Measurements from ENCODE around the gene CCDC78. TPM values are rescaled to one million over a fixed set of nuclear protein-coding genes. Genes with fewer than 3 reads are reported as not detected.

Gene CCDC78
- total and polyA plus RNA-seq, 2 of the 13 experiments (the other 11 are each of a cell fraction or from before 2014, with no cell fraction given): 0.53 to 1.5 TPM

DNA sequence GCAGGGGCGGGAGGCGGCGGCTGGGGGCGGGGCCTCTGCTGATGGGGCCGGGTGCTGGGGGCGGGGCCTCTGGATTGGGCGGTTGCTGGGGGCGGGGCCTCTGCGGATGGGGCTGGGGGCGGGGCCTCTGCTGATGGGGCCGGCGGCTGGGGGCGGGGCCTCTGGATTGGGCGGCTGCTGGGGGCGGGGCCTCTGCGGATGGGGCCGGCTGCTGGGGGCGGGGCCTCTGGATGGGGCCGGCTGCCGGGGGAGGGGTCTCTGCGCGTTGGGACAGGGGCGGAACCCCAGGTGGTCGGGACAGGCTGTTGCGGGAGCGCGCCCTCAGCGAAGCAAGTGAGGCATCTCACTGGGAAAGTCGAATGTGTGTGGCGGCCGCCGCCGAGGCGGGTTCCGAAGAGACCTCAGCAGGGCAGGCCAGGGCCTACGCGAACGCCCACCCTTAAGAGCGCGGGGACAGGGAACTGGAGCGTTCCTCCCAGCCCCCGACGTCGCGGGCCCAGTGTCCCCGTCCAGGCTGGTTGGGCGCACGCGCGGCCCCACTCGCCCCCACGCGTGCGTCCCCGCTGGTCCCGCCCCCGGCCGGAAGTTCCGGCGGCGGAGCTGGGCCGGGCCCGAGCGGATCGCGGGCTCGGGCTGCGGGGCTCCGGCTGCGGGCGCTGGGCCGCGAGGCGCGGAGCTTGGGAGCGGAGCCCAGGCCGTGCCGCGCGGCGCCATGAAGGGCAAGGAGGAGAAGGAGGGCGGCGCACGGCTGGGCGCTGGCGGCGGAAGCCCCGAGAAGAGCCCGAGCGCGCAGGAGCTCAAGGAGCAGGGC lies 46.2 kb downstream of the CCDC78 start, which contains the start of gene STUB1 (continued):
- TF ChIP-seq, protein P1, sequence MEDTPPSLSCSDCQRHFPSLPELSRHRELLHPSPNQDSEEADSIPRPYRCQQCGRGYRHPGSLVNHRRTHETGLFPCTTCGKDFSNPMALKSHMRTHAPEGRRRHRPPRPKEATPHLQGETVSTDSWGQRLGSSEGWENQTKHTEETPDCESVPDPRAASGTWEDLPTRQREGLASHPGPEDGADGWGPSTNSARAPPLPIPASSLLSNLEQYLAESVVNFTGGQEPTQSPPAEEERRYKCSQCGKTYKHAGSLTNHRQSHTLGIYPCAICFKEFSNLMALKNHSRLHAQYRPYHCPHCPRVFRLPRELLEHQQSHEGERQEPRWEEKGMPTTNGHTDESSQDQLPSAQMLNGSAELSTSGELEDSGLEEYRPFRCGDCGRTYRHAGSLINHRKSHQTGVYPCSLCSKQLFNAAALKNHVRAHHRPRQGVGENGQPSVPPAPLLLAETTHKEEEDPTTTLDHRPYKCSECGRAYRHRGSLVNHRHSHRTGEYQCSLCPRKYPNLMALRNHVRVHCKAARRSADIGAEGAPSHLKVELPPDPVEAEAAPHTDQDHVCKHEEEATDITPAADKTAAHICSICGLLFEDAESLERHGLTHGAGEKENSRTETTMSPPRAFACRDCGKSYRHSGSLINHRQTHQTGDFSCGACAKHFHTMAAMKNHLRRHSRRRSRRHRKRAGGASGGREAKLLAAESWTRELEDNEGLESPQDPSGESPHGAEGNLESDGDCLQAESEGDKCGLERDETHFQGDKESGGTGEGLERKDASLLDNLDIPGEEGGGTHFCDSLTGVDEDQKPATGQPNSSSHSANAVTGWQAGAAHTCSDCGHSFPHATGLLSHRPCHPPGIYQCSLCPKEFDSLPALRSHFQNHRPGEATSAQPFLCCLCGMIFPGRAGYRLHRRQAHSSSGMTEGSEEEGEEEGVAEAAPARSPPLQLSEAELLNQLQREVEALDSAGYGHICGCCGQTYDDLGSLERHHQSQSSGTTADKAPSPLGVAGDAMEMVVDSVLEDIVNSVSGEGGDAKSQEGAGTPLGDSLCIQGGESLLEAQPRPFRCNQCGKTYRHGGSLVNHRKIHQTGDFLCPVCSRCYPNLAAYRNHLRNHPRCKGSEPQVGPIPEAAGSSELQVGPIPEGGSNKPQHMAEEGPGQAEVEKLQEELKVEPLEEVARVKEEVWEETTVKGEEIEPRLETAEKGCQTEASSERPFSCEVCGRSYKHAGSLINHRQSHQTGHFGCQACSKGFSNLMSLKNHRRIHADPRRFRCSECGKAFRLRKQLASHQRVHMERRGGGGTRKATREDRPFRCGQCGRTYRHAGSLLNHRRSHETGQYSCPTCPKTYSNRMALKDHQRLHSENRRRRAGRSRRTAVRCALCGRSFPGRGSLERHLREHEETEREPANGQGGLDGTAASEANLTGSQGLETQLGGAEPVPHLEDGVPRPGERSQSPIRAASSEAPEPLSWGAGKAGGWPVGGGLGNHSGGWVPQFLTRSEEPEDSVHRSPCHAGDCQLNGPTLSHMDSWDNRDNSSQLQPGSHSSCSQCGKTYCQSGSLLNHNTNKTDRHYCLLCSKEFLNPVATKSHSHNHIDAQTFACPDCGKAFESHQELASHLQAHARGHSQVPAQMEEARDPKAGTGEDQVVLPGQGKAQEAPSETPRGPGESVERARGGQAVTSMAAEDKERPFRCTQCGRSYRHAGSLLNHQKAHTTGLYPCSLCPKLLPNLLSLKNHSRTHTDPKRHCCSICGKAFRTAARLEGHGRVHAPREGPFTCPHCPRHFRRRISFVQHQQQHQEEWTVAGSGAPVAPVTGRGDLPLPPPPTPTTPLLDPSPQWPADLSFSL (CRISPR knock-in tag; IDR thresholded peaks at IDR 0.05): no peak
- peak; percentile 3; the same call in 1 of the 2 replicates for TF ChIP-seq ZMYM4 (CRISPR knock-in tag; IDR thresholded peaks at IDR 0.05)
- TF ChIP-seq EZH2 (conservative IDR thresholded peaks at IDR 0.05; ENCODE audit: low read depth, low read length): no peak
- TF ChIP-seq PHF8 (CRISPR knock-in tag; IDR thresholded peaks at IDR 0.05): peak; percentile 64
- TF ChIP-seq, protein P2, sequence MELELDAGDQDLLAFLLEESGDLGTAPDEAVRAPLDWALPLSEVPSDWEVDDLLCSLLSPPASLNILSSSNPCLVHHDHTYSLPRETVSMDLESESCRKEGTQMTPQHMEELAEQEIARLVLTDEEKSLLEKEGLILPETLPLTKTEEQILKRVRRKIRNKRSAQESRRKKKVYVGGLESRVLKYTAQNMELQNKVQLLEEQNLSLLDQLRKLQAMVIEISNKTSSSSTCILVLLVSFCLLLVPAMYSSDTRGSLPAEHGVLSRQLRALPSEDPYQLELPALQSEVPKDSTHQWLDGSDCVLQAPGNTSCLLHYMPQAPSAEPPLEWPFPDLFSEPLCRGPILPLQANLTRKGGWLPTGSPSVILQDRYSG (CRISPR knock-in tag; IDR thresholded peaks at IDR 0.05): no peak
- TF ChIP-seq SNAI1 (CRISPR knock-in tag; IDR thresholded peaks at IDR 0.05; ENCODE audit: borderline replicate concordance): no peak
- TF ChIP-seq, protein P3, sequence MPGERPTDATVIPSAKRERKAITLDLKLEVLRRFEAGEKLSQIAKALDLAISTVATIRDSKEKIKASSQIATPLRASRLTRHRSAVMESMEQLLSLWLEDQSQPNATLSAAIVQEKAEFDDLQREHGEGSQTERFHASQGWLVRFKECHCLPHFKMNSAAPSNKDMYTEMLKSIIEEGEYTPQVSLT (CRISPR knock-in tag; IDR thresholded peaks at IDR 0.05; ENCODE audit: borderline replicate concordance, low read depth): no peak
- TF ChIP-seq FOXK1 (CRISPR knock-in tag; IDR thresholded peaks at IDR 0.05; ENCODE audit: borderline replicate concordance, low read depth): no peak
- TF ChIP-seq TP53 (CRISPR knock-in tag; conservative IDR thresholded peaks at IDR 0.05): no peak
- no peak for TF ChIP-seq DMAP1 (CRISPR knock-in tag; IDR thresholded peaks at IDR 0.05)
- no peak for TF ChIP-seq ZNF30 (CRISPR knock-in tag; IDR thresholded peaks at IDR 0.05)
- TF ChIP-seq, protein P4, sequence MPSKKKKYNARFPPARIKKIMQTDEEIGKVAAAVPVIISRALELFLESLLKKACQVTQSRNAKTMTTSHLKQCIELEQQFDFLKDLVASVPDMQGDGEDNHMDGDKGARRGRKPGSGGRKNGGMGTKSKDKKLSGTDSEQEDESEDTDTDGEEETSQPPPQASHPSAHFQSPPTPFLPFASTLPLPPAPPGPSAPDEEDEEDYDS (CRISPR knock-in tag; IDR thresholded peaks at IDR 0.05): no peak
- TF ChIP-seq ZNF746 (CRISPR knock-in tag; IDR thresholded peaks at IDR 0.05): peak; percentile 38; the same call in 1 of the 2 replicates
- TF ChIP-seq, protein P5, sequence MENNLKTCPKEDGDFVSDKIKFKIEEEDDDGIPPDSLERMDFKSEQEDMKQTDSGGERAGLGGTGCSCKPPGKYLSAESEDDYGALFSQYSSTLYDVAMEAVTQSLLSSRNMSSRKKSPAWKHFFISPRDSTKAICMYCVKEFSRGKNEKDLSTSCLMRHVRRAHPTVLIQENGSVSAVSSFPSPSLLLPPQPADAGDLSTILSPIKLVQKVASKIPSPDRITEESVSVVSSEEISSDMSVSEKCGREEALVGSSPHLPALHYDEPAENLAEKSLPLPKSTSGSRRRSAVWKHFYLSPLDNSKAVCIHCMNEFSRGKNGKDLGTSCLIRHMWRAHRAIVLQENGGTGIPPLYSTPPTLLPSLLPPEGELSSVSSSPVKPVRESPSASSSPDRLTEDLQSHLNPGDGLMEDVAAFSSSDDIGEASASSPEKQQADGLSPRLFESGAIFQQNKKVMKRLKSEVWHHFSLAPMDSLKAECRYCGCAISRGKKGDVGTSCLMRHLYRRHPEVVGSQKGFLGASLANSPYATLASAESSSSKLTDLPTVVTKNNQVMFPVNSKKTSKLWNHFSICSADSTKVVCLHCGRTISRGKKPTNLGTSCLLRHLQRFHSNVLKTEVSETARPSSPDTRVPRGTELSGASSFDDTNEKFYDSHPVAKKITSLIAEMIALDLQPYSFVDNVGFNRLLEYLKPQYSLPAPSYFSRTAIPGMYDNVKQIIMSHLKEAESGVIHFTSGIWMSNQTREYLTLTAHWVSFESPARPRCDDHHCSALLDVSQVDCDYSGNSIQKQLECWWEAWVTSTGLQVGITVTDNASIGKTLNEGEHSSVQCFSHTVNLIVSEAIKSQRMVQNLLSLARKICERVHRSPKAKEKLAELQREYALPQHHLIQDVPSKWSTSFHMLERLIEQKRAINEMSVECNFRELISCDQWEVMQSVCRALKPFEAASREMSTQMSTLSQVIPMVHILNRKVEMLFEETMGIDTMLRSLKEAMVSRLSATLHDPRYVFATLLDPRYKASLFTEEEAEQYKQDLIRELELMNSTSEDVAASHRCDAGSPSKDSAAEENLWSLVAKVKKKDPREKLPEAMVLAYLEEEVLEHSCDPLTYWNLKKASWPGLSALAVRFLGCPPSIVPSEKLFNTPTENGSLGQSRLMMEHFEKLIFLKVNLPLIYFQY (CRISPR knock-in tag; IDR thresholded peaks at IDR 0.05; ENCODE audit: borderline replicate concordance): 0 out of 2 replicates have a peak, but pooled peaks have one; percentile 56
- TF ChIP-seq, protein P6, sequence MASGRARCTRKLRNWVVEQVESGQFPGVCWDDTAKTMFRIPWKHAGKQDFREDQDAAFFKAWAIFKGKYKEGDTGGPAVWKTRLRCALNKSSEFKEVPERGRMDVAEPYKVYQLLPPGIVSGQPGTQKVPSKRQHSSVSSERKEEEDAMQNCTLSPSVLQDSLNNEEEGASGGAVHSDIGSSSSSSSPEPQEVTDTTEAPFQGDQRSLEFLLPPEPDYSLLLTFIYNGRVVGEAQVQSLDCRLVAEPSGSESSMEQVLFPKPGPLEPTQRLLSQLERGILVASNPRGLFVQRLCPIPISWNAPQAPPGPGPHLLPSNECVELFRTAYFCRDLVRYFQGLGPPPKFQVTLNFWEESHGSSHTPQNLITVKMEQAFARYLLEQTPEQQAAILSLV (CRISPR knock-in tag; IDR thresholded peaks at IDR 0.05; ENCODE audit: borderline replicate concordance): no peak
